K562 (cell line): ENCODE measurements around the gene BMP3. TPM values are rescaled to one million over a fixed set of nuclear protein-coding genes. Genes with fewer than 3 reads are reported as not detected.

ENCODE experiments used
- ATAC-seq: fragments of 200-7000 bp; cut with Tn5 transposase; 3 replicates; pipeline ENCODE4 v1.9.1; 2020; ENCODE audit warnings: moderate library complexity
- BruUV-seq: library from RNA; stranded (reverse); fragments of 400-500 nt; replicated peaks from 2 replicates; lab custom pipeline; 2021; lab: Mats Ljungman, UMichigan
- CTCF ChIA-PET: fragments of 300-600 bp; formaldehyde crosslinking; extraction: SDS; loops from one replicate; lab custom pipeline; 2021; ENCODE audit warnings: low intra/inter-chr PET ratio; lab: Yijun Ruan, JAX
- POLR2A ChIA-PET: fragments of 300-600, 350-650 bp; sonication (Branson Sonifier 250); formaldehyde crosslinking; extraction: SDS; loops from one replicate; lab custom pipeline; 2021; ENCODE audit warnings: antibody characterized with exemption, inconsistent platforms; lab: Yijun Ruan, JAX
- DNase-seq, 4 experiments: peaks; one replicate each; pipeline versions ENCODE4 v3.0.0 to v3.0.0-alpha.2; 2011 to 2018; ENCODE audit warnings: low spot score in 3 of 4, mixed read lengths in 3 of 4; ENCODE audit errors: extremely low read depth in 1 of 4
- FAIRE-seq: peaks from 2 replicates; lab custom pipeline; 2011; peaks lifted over from hg19 to GRCh38; lab: Jason Lieb, UNC
- H2AFZ ChIP-seq: 2 replicates; pipeline ENCODE4 v1.6.0; 2011; ENCODE audit warnings: low read depth, low read length, control low read depth, inconsistent platforms
- H3K27ac ChIP-seq: fragments of 200-600 bp; 3 replicates; pipeline ENCODE4 v1.8.0; 2011; ENCODE audit warnings: low read depth, mild to moderate bottlenecking, control low read depth, inconsistent platforms, low read length, moderate library complexity, mixed read lengths; ENCODE audit errors: extremely low read depth
- H3K27me3 ChIP-seq, 2 experiments: fragments of 300-600 bp in 1 of 2; 2 replicates in 1 of 2; 3 replicates in 1 of 2; pipeline versions ENCODE4 v1.6.0 to v1.8.0; 2011; ENCODE audit warnings: inconsistent platforms in 2 of 2, low read length in 2 of 2, mild to moderate bottlenecking in 1 of 2, mixed read lengths in 1 of 2, moderate library complexity in 1 of 2; ENCODE audit not compliant: control insufficient read depth in 2 of 2, insufficient read depth in 2 of 2
- H3K36me3 ChIP-seq: fragments of 300-600 bp; 3 replicates; pipeline ENCODE4 v1.8.0; 2011; ENCODE audit warnings: mild to moderate bottlenecking, low read length, inconsistent platforms; ENCODE audit not compliant: control insufficient read depth, insufficient read depth
- H3K4me1 ChIP-seq, 2 experiments: fragments of 200-600 bp in 1 of 2; replicated peaks in 1 of 2; 2 replicates in 1 of 2; 3 replicates in 1 of 2; pipeline versions ENCODE4 v1.5.1 to v1.8.0; 2011; ENCODE audit warnings: inconsistent platforms in 2 of 2, low read length in 2 of 2, mild to moderate bottlenecking in 1 of 2, mixed read lengths in 1 of 2, moderate library complexity in 1 of 2; ENCODE audit not compliant: control insufficient read depth in 2 of 2, insufficient read depth in 2 of 2
- H3K4me2 ChIP-seq: 2 replicates; pipeline ENCODE4 v1.6.1; 2011; ENCODE audit warnings: low read length, control low read depth, inconsistent platforms, mixed read lengths; ENCODE audit not compliant: insufficient read depth
- H3K4me3 ChIP-seq: fragments of 200-600 bp; sonication (generic), shearing (Covaris generic); 2 replicates; pipeline ENCODE4 v1.5.1; 2016; ENCODE audit warnings: control low read depth, inconsistent platforms
- H3K79me2 ChIP-seq: fragments of 200-600 bp; 3 replicates; pipeline ENCODE4 v1.8.0; 2011; ENCODE audit warnings: low read length, inconsistent platforms; ENCODE audit not compliant: control insufficient read depth, insufficient read depth
- H3K9ac ChIP-seq, 2 experiments: 2 replicates each; pipeline versions ENCODE4 v1.6.0 to v1.6.1; 2011; ENCODE audit warnings: low read depth in 2 of 2, low read length in 2 of 2, control low read depth in 1 of 2, inconsistent platforms in 1 of 2, mild to moderate bottlenecking in 1 of 2, mixed read lengths in 1 of 2; ENCODE audit not compliant: insufficient read depth in 1 of 2
- H3K9me1 ChIP-seq: one replicate; pipeline ENCODE4 v1.6.0; 2011; ENCODE audit warnings: inconsistent platforms, mild to moderate bottlenecking, low read length, moderate library complexity; ENCODE audit not compliant: control insufficient read depth, insufficient read depth
- H3K9me3 ChIP-seq: replicated peaks from 2 replicates; pipeline ENCODE4 v1.5.1; 2011; ENCODE audit warnings: low read depth, low read length, inconsistent platforms; ENCODE audit not compliant: control insufficient read depth, insufficient read depth
- H4K20me1 ChIP-seq: replicated peaks from 2 replicates; pipeline ENCODE4 v1.6.1; 2011; ENCODE audit warnings: low read length, inconsistent platforms, mixed read lengths; ENCODE audit not compliant: control insufficient read depth, insufficient read depth
- CTCF ChIP-seq, 3 experiments: IDR thresholded peaks in 2 of 3; conservative IDR thresholded peaks in 1 of 3; 2 replicates each; pipeline ENCODE4 v1.5.1; 2011 to 2012; ENCODE audit warnings: low read length in 3 of 3, mild to moderate bottlenecking in 3 of 3, control low read depth in 2 of 3, improper control_type of control experiment in 1 of 3, inconsistent platforms in 1 of 3, low read depth in 1 of 3, mixed read lengths in 1 of 3, moderate library complexity in 1 of 3; ENCODE audit not compliant: insufficient read depth in 2 of 3
- CXXC5 ChIP-seq: fragments of 250-450 bp; sonication (Bioruptor Pico); IDR thresholded peaks from 2 replicates; pipeline ENCODE4 v1.8.0; 2022; ENCODE audit warnings: inconsistent platforms, mild to moderate bottlenecking, moderate library complexity
- FOXK1 ChIP-seq: sonication (generic); formaldehyde crosslinking; IDR thresholded peaks from 2 replicates; pipeline ENCODE4 v1.8.0; 2022; ENCODE audit warnings: missing genetic modification reagents, mild to moderate bottlenecking, borderline replicate concordance
- HMGXB4 ChIP-seq: sonication (generic); formaldehyde crosslinking; IDR thresholded peaks from 2 replicates; pipeline ENCODE4 v1.8.1; 2023; ENCODE audit warnings: mild to moderate bottlenecking, missing genetic modification reagents
- KDM5B ChIP-seq: fragments of 200-600 bp; sonication (generic); IDR thresholded peaks from 2 replicates; pipeline ENCODE4 v1.6.1; 2012; ENCODE audit warnings: low read depth, mild to moderate bottlenecking, moderate library complexity, low read length, control low read depth, inconsistent platforms; ENCODE audit not compliant: insufficient replicate concordance
- PHB2 ChIP-seq: fragments of 450-650 bp; IDR thresholded peaks from 2 replicates; pipeline ENCODE4 v1.6.1; 2017; ENCODE audit warnings: low read depth
- RERE ChIP-seq: sonication (generic); formaldehyde crosslinking; IDR thresholded peaks from 2 replicates; pipeline ENCODE4 v1.8.0; 2023; ENCODE audit warnings: missing genetic modification reagents, mild to moderate bottlenecking, borderline replicate concordance
- RFX1 ChIP-seq: fragments of 450-650 bp; IDR thresholded peaks from 2 replicates; pipeline ENCODE4 v1.6.1; 2016; ENCODE audit warnings: mild to moderate bottlenecking, moderate library complexity
- YY1 ChIP-seq, 3 experiments: IDR thresholded peaks; 2 replicates each; pipeline ENCODE4 v1.6.1; 2011; ENCODE audit warnings: low read length in 2 of 3, mild to moderate bottlenecking in 2 of 3, moderate library complexity in 2 of 3, borderline replicate concordance in 1 of 3, control low read depth in 1 of 3, low read depth in 1 of 3; ENCODE audit not compliant: insufficient read depth in 3 of 3, insufficient replicate concordance in 2 of 3, control insufficient read depth in 1 of 3, insufficient read length in 1 of 3; ENCODE audit errors: extremely low read depth in 1 of 3
- ZNF436 ChIP-seq: fragments of 250-450, 450-650 bp; sonication (Bioruptor Pico); formaldehyde crosslinking; IDR thresholded peaks from 2 replicates; pipeline ENCODE4 v1.7.0; 2020; ENCODE audit warnings: mild to moderate bottlenecking
- ZNF699 ChIP-seq: fragments of 250-450 bp; sonication (Bioruptor Pico); IDR thresholded peaks from 2 replicates; pipeline ENCODE4 v1.8.0; 2021; ENCODE audit warnings: mild to moderate bottlenecking, moderate library complexity; ENCODE audit not compliant: insufficient replicate concordance
- WGBS: fragments of 100-300 bp; shearing (Covaris generic); methylation state at CpG from one replicate; pipeline ENCODE4 v1.1.6; 2016; ENCODE audit warnings: low coverage, mixed read lengths; ENCODE audit not compliant: insufficient coverage; ENCODE audit errors: missing lambda C conversion rate; 5-methylcytosine and 5-hydroxymethylcytosine counted together
- in situ Hi-C: fragments of 300-500 bp; cut with MboI; formaldehyde crosslinking; loops from 4 replicates; pipeline ENCODE4 v1.15.0; 2018; ENCODE audit warnings: inconsistent platforms, mixed read lengths
- intact Hi-C: fragments of 100-400 bp; cut with micrococcal nuclease; formaldehyde crosslinking; loops from 2 replicates; pipeline ENCODE4 v1.14.2; 2022
- polyA plus RNA-seq, 8 experiments: library from polyadenylated mRNA; depleted of rRNA in 4 of 8; stranded (reverse) in 5 of 8; unstranded in 3 of 8; fragments of >200 nt; fragmentation: Nextera tagmentation in 2 of 8; fragmentation: Illumina TruSeq in 1 of 8; extraction: Ambion mirVana in 2 of 8; extraction: Trizol in 1 of 8; gene quantifications; 2 replicates each; pipeline versions ENCODE4 v1.2.1 to v1.2.3, GENCODE V29; 2011 to 2014; ENCODE audit warnings: inconsistent platforms in 1 of 8, missing spikeins in 1 of 8
- total RNA-seq, 7 experiments: library from RNA; depleted of rRNA in 6 of 7; stranded (reverse); fragments of >200 nt in 6 of 7; fragmentation: Illumina TruSeq in 2 of 7; extraction: Trizol in 2 of 7; gene quantifications; 2 replicates each; pipeline versions ENCODE4 v1.2.1 to v1.2.3, GENCODE V29; 2011 to 2021; ENCODE audit warnings: low replicate concordance in 1 of 7

Gene BMP3
- total and polyA plus RNA-seq, 9 of the 15 experiments (the other 6 are each of a cell fraction or from before 2014, with no cell fraction given), result 0.01 TPM; not detected in 8

GRCh38 chr4:81084634-81085033 lies 54.1 kb downstream of the BMP3 start (continued):
- TF ChIP-seq RFX1, result no peak

GRCh38 chr4:81085291-81085690 lies 54.8 kb downstream of the BMP3 start:
- CTCF ChIA-PET, result no interaction called here
- in situ Hi-C loops (loop anchor here (25.0 kb wide), 1 partner anchor 252 kb away; no protein-coding TSS in a partner anchor), intact Hi-C loops (no loop called here)
- Histone ChIP-seq H3K4me1 (no peaks in the 10 kb centered on the region), H3K4me3 (no peak overlapping the region), H3K9me1 (no peaks in the 10 kb centered on the region), H3K4me2 (no peak overlapping the region), H3K79me2 (no peaks in the 10 kb centered on the region), H4K20me1 (no peaks in the 10 kb centered on the region), H3K27ac (no peak overlapping the region), H3K9me3 (no peaks in the 10 kb centered on the region), H3K27me3 (no peaks in the 10 kb centered on the region), H3K9ac (no peak overlapping the region), H3K36me3 (no peaks in the 10 kb centered on the region), H2AFZ (no peak overlapping the region)
- DNase-seq, result no peak
- no TSS peak for BruUV-seq
- ATAC-seq, result no peak
- POLR2A ChIA-PET, result no interaction called here
- no peak for FAIRE-seq
- 0% methylated on average over 3 of the region's 3 CpGs for WGBS
- TF ChIP-seq CXXC5 (CRISPR knock-in tag), result no peak
- TF ChIP-seq YY1 (IDR thresholded peaks at IDR 0.05; ENCODE audit: borderline replicate concordance in 1 of 3, control insufficient read depth in 1 of 3, extremely low read depth in 1 of 3, insufficient read depth in 3 of 3, insufficient read length in 1 of 3, insufficient replicate concordance in 2 of 3, low read depth in 1 of 3, low read length in 2 of 3), result no peak
- TF ChIP-seq FOXK1 (CRISPR knock-in tag), result no peak
- TF ChIP-seq HMGXB4 (CRISPR knock-in tag), result no peak
- no peak for TF ChIP-seq RERE (CRISPR knock-in tag)
- no peak for TF ChIP-seq ZNF699 (CRISPR knock-in tag)
- TF ChIP-seq KDM5B, result no peak
- TF ChIP-seq CTCF (IDR thresholded peaks at IDR 0.05 in 2 of 3, conservative IDR thresholded peaks at IDR 0.05 in 1 of 3; ENCODE audit: insufficient read depth in 2 of 3, low read depth in 1 of 3, low read length in 3 of 3), result no peak
- no peak for TF ChIP-seq PHB2
- TF ChIP-seq ZNF436 (CRISPR knock-in tag), result no peak
